Nephron (organoid): ENCODE results near the gene STK32B.

Source experiments
- H3K27ac Mint-ChIP-seq, 3 experiments: 2 replicates each; pipeline ENCODE4 v1.8.0; 2020; ENCODE audit warnings: mixed read lengths in 3 of 3, mild to moderate bottlenecking in 2 of 3, moderate library complexity in 1 of 3
- H3K27me3 Mint-ChIP-seq: 2 replicates; pipeline ENCODE4 v1.8.0; 2021; ENCODE audit warnings: low read depth, mild to moderate bottlenecking, moderate library complexity, mixed read lengths
- H3K36me3 Mint-ChIP-seq: 2 replicates; pipeline ENCODE4 v1.8.0; 2020; ENCODE audit warnings: low read depth, mixed read lengths
- H3K4me1 Mint-ChIP-seq: 2 replicates; pipeline ENCODE4 v1.8.0; 2020; ENCODE audit warnings: mixed read lengths
- H3K4me3 Mint-ChIP-seq, 3 experiments: 2 replicates each; pipeline ENCODE4 v1.8.0; 2020; ENCODE audit warnings: mild to moderate bottlenecking in 3 of 3, mixed read lengths in 3 of 3, moderate library complexity in 2 of 3
- H3K9me3 Mint-ChIP-seq: 2 replicates; pipeline ENCODE4 v1.8.0; 2020; ENCODE audit warnings: mixed read lengths
- TF ChIP-seq, protein P1 (sequence below), 3 experiments: fragments of 200-600 bp; sonication (generic); IDR thresholded peaks; one replicate each; pipeline ENCODE4 v1.5.0; 2021; ENCODE audit warnings: antibody characterized with exemption in 3 of 3; ENCODE audit not compliant: unreplicated experiment in 3 of 3

STK32B gene

GRCh38 chr4:5217421-5217820 lies 166.1 kb downstream of the STK32B start:
- Mint-ChIP-seq H3K27ac (no peak overlapping the region), H3K9me3 (peaks cover 14% of the 10 kb centered on the region), H3K4me1 (peaks cover 7% of the 10 kb centered on the region), H3K27me3 (peaks cover 22% of the 10 kb centered on the region), H3K4me3 (no peak overlapping the region), H3K36me3 (no peaks in the 10 kb centered on the region)
- TF ChIP-seq, protein P1, sequence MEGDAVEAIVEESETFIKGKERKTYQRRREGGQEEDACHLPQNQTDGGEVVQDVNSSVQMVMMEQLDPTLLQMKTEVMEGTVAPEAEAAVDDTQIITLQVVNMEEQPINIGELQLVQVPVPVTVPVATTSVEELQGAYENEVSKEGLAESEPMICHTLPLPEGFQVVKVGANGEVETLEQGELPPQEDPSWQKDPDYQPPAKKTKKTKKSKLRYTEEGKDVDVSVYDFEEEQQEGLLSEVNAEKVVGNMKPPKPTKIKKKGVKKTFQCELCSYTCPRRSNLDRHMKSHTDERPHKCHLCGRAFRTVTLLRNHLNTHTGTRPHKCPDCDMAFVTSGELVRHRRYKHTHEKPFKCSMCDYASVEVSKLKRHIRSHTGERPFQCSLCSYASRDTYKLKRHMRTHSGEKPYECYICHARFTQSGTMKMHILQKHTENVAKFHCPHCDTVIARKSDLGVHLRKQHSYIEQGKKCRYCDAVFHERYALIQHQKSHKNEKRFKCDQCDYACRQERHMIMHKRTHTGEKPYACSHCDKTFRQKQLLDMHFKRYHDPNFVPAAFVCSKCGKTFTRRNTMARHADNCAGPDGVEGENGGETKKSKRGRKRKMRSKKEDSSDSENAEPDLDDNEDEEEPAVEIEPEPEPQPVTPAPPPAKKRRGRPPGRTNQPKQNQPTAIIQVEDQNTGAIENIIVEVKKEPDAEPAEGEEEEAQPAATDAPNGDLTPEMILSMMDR (IDR thresholded peaks at IDR 0.05; ENCODE audit: unreplicated experiment in 3 of 3) = no peak

DNA sequence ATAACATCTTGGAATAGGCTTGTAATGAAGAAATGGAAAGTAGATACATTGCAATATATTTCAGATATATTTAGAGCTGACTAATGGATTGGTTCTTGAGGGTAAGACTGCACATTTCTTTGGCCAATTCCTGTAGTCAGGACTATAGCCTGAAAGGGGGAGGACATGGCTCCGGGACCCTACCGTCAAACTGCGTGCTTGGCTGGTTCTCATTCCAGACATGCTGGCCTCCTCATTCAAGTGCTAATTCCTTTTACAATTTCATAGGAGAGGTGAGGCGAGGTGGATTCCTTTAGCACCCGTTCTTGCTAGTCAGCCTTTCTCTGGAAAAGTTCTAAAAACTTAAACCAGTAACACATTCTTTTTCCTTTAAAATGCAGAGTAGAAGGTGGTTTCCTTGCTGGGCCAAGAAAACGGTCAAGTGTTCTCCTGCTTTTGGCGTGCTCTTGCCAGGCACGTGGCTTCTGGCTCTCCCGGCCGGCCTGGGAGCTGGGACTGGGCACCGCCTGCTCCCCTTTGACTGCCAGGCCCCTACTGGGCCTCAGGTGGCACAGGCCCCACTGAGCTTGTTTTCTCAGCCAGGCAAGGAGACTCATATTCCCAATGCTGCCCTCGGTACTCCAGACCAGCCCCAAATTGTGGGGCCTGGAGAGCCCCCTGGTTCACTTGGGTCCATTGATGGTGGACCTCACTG lies 167.2 kb downstream of the STK32B start:
- no peaks in the 10 kb centered on the region for H3K4me1 Mint-ChIP-seq
- H3K27me3 Mint-ChIP-seq = peaks cover 12% of the 10 kb centered on the region
- no peak overlapping the region for H3K27ac Mint-ChIP-seq
- H3K4me3 Mint-ChIP-seq = no peak overlapping the region
- H3K9me3 Mint-ChIP-seq = peaks cover 14% of the 10 kb centered on the region
- no peaks in the 10 kb centered on the region for H3K36me3 Mint-ChIP-seq
- TF ChIP-seq, protein P1 (IDR thresholded peaks at IDR 0.05; ENCODE audit: unreplicated experiment in 3 of 3) = no peak

GRCh38 chr4:5220028-5220427 lies 168.7 kb downstream of the STK32B start:
- TF ChIP-seq, protein P1 (IDR thresholded peaks at IDR 0.05; ENCODE audit: unreplicated experiment in 3 of 3) = no peak
- Mint-ChIP-seq H3K36me3 (no peaks in the 10 kb centered on the region), H3K27me3 (peaks cover 5% of the 10 kb centered on the region), H3K4me3 (no peak overlapping the region), H3K4me1 (no peaks in the 10 kb centered on the region), H3K27ac (no peak overlapping the region), H3K9me3 (peaks cover 18% of the 10 kb centered on the region)

DNA sequence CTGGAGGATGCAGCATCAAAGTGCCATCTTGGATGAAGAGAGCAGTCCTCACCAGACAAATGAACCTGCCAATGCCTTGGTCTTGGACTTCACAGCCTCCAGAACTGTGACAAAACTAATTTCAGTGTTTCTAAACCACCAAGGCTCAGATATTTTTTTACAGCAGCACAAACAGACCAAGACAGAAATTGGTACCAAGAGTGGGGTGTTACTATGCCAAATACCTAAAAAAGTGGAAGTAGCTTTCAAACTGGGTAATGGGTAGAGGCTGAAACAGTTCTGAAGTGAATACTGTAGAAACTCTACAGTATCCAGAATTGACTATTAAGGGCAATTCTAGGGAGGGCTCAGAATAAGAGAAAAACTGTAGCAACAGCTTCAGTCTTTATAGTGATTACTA lies 170.8 kb downstream of the STK32B start:
- H3K4me1 Mint-ChIP-seq = no peaks in the 10 kb centered on the region
- TF ChIP-seq, protein P1 (IDR thresholded peaks at IDR 0.05; ENCODE audit: unreplicated experiment in 3 of 3) = no peak
- peaks cover 18% of the 10 kb centered on the region for H3K9me3 Mint-ChIP-seq

GRCh38 chr4:5222951-5223350 lies 171.7 kb downstream of the STK32B start:
- peaks cover 5% of the 10 kb centered on the region for H3K27me3 Mint-ChIP-seq
- H3K9me3 Mint-ChIP-seq = peaks cover 18% of the 10 kb centered on the region
- no peak overlapping the region for H3K4me3 Mint-ChIP-seq
- H3K36me3 Mint-ChIP-seq = no peaks in the 10 kb centered on the region
- H3K4me1 Mint-ChIP-seq = no peaks in the 10 kb centered on the region
- TF ChIP-seq, protein P1 (IDR thresholded peaks at IDR 0.05; ENCODE audit: unreplicated experiment in 3 of 3) = no peak
- H3K27ac Mint-ChIP-seq = no peak overlapping the region

More for the DNA sequence above, 170.8 kb downstream of the STK32B start:
- Mint-ChIP-seq H3K27ac (no peak overlapping the region), H3K36me3 (no peaks in the 10 kb centered on the region), H3K4me3 (no peak overlapping the region), H3K27me3 (peaks cover 5% of the 10 kb centered on the region)

DNA sequence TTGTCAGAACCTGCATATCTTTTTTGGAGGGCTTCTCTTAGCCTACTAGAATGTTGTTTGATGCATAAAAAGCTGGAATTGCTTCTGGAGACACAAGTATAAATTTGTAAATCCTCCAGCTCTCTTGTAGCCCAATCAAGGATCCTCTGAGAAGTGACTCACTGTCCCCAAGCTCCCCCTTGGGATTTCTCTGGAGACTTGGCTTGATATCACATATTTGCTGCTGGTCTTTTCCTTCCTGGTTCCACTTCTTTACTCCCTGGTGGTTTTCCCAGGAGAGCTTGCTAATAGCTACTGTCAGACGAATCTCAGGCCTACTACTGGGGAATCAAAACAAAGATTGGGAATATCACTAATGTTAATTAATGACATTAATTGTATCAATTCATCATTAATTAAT lies 173.1 kb downstream of the STK32B start:
- H3K9me3 Mint-ChIP-seq = peaks cover 18% of the 10 kb centered on the region
- TF ChIP-seq, protein P1 (IDR thresholded peaks at IDR 0.05; ENCODE audit: unreplicated experiment in 3 of 3) = no peak
- no peaks in the 10 kb centered on the region for H3K36me3 Mint-ChIP-seq
- H3K27ac Mint-ChIP-seq = no peak overlapping the region
- peaks cover 5% of the 10 kb centered on the region for H3K27me3 Mint-ChIP-seq
- no peaks in the 10 kb centered on the region for H3K4me1 Mint-ChIP-seq
- H3K4me3 Mint-ChIP-seq = no peak overlapping the region
